SKM-1 (cell line): Measurements from ENCODE around the gene SIRT4.
A peak's percentile ranks its signal among the peaks of the same experiment; 100 is the strongest.

Experiments
- DNase-seq: peaks from one replicate; lab custom pipeline; 2025; ENCODE audit not compliant: unreplicated experiment; lab: John Stamatoyannopoulos, UW

The SIRT4 gene

DNA sequence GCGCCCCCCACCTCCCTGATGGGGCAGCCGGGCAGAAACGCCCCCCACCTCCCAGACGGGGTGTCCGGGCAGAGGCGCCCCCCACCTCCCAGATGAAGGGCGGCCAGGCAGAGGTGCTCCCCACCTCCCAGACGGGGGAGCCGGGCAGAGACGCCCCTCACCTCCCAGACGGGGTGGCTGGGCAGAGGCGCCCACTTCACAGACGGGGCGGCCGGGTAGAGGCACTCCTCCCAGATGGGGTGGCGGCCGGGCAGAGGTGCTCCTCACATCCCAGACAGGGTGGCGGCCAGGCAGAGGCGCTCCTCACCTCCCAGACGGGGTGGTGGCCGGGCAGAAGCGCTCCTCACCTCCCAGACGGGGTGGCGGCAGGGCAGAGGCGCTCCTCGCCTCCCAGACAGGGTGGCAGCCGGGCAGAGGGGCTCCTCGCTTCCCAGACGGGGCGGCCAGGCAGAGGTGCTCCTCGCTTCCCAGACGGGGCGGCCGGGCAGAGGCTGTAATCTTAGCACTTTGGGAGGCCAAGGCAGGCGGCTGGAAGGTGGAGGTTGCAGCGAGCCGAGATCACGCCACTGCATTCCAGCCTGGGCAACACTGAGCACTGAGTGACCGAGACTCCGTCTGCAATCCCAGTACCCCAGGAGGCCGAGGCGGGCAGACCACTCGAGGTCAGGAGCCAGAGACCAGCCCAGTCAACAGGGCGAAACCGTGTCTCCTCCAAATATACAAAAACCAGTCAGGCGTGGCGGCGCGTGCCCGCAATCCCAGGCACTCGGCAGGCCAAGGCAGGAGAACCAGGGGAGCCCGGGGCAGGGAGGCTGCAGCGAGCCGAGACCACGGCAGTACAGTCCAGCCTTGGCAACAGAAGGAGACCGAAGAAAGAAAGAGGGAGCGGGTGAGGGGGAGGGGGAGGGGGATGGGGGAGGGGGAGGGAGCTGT lies 23.7 kb upstream of the SIRT4 start:
- DNase-seq, result no peak

DNA sequence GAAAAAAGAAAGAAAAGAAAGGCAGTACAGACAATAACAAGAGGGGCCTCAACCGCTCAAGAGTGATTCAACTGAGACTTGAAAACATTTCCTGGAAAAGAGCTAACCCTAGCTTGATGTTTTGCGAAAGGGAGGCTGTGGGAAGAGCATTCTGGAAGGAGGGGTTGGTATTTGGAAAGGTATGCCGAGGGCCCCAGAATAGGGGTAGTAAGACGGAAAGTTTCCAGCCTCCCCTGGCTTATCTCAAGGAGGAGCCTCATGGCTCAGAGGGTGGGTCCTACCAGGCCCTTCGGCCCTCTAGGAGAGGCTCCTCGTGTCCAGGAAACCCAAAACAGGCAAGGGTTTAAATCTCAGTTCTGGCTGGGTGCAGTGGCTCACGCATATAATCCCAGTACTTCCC lies 18.8 kb upstream of the SIRT4 start:
- DNase-seq, result no peak

DNA sequence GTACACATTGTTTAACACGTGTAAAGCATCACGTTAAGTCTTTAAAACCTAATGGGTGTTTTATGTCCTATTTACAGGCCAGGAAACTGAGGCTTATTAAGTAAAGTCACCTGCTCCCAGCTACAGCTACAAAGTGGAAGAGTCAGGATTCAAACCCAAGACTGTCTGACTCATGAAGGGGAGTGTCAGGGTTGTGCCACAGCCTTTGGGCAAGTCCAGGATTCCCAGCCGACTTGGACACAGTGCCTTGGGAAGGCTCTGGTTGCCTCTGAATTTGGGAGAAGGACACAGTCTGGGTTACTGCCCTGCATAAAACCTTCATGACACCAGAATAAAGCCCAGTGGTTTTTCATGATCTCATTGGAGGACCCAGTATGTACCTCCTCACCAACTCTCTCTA lies 17.7 kb upstream of the SIRT4 start:
- DNase-seq, result no peak

DNA sequence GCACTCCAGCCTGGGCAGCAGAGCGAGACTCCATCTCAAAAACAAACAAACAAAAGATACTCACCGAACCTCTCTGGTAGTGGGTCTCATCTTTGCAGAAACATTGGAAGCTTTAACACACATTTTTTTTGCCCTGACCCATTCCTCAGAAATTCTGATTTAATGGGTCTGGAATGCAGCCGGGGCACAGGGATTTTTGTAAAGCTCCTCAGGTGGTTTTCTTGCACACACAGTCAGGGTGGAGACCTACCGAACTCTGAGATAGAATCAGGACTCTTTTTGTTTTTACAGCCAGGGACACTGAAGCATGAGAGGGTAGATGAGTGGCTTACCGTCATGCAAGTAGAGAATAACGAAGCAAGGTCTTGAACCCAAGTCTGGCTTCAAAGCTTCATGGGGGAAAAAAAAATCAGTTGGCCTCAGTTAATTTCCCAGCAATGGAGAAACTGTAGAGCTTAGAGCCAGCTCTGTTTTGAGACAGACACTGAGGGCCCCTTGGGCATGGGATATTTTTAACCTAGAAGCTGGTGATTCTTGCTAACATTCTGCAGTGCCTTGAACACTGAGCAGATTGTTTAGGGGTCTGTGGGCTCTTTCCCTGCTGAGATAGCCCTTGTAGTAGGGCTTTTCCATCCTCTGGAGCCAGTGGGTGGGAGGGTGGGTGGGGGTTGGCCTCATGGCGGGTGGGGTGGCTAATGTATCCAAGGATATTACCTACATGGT lies 15.2 kb upstream of the SIRT4 start:
- DNase-seq, result no peak

DNA sequence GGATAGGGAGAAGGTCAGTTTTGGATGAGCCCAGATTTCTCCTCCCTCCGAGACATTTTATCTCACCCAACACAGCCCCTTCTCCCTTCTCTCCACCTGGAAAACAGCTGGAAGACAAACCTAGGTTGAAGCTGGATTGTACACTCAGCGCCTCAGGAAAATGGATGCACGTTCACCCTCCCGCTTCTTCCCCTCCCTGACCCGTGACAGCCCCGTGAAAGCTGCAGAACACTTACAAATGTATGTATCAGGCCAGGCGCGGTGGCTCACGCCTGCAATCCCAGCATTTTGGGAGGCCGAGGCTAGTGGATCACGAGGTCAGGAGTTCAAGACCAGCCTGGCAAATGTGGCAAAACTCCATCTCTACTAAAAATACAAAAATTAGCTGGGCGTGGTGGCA lies 14.6 kb upstream of the SIRT4 start:
- no peak for DNase-seq

DNA sequence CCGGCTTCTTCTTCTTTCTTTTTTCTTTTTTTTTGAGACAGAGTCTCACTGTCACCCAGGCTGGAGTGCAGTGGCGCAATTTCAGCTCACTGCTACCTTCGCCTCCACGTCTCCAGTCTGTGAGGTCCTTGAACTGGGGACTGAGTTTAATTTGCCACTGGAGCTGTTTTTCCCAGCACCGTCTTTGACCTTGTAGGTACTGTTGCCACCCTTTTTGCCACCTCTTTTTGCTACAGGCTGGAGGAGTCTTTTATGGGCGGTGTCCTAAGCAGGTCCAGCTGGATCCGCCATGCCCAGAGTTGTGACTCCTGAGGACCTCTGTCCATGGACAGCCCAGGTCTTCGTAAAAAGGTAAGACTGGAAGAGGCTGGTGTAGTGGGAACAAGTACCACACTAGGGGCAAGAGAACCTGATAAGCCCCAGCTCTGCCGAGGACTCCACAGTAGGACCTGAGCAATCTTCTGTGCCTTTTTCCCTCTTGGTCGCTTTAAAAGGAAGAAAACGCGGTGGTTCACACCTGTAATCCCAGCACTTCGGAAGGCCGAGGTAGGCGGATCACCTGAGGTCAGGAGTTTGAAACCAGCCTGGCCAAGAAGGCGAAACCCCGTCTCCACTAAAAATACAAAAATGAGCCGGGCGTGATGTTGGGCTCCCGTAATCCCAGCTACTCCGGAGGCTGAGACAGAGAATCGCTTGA lies 11.4 kb upstream of the SIRT4 start:
- no peak for DNase-seq

DNA sequence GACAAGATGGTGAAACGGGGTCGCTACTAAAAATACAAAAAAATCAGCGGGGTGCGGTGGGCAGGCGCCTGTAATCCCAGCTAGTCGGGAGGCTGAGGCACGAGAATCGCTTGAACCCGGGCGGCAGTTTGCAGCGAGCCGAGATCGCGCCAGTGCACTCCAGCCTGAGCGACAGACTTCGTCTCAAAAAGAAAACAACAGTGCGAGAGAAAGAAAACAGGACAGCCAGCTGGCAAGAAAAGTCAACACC lies 9.8 kb upstream of the SIRT4 start:
- DNase-seq, result no peak

DNA sequence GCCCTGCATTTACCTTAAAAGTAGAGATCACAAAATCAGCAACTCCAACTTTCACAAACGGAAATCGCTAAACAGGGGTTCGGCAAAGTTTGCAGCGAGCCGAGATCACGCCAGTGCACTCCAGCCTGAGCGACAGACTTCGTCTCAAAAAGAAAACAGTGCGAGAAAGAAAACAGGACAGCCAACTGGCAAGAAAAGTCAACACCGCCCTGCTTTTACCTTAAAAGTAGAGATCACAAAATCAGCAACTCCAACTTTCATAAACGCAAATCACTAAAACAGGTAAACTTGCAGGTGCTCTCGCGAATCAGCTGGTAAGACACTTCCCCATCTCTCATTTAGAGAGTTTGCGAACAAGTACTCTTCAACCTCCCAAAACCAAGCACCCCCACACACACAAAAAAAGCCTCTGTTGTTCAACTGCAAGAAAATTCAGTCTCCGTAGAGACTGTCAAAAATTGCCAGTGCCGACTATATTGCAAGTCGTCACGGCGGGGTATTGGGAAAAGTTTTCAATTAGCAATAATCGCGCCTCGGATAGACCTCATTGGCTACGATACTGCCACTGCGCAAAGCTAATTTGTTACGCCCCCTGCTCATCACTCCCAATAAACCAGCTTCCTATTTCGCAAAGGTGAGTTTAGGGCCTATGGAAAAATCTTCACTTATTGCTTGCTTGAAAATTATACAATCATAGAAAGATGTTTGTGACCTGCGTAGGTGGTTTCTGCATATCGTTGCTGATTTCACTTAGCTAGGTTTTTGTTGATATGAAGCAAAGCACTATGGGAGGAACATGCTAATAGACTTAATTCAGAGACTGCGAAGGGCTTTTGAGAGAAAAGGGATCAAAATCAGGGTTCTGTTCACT lies 9.2 kb upstream of the SIRT4 start, which contains the start of gene RNU4-1:
TSS of gene RNU4-1 (minus strand) at position 577 of the 871 bp plus-strand sequence.
- peak; percentile 36 for DNase-seq

DNA sequence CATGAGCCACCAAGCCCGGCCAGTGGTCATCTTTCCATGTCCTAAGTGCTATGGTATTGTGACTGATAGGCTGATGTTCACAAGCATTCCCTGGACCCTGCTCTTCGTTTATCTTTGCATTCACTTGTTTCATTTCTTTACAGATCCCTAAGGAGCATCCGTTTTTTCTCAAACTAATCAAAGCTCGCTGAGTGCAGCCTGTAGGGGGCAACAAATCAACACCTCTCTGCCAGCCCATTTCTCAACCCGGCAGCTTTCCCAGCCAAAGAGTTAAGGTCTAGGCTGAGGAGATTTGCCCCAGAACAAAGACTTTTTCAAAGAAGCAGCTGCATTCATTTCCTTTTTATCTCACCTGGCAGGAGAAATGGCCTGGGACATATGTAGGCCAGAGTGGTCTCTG lies 12.1 kb downstream of the SIRT4 start:
- no peak for DNase-seq

DNA sequence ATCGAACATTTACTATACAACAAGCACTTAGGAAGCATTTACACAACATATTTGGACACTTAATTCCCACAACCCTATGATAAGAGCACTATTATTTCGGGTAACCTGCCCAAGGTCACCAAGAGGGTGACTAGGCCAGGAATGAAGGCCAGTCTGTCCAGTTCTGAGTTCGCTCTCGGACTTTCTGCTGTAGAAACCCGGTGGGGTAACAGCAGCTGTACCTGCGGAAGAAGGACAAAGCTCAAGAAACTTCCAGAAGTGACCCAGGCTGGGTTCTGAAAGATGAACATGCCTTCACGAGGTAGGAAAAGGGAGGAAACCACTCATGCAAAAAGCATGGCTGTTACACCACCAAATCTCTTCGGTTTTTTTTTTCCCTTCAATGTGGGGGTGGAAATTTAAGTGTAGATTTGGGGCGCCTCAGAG lies 14.7 kb downstream of the SIRT4 start:
- no peak for DNase-seq

DNA sequence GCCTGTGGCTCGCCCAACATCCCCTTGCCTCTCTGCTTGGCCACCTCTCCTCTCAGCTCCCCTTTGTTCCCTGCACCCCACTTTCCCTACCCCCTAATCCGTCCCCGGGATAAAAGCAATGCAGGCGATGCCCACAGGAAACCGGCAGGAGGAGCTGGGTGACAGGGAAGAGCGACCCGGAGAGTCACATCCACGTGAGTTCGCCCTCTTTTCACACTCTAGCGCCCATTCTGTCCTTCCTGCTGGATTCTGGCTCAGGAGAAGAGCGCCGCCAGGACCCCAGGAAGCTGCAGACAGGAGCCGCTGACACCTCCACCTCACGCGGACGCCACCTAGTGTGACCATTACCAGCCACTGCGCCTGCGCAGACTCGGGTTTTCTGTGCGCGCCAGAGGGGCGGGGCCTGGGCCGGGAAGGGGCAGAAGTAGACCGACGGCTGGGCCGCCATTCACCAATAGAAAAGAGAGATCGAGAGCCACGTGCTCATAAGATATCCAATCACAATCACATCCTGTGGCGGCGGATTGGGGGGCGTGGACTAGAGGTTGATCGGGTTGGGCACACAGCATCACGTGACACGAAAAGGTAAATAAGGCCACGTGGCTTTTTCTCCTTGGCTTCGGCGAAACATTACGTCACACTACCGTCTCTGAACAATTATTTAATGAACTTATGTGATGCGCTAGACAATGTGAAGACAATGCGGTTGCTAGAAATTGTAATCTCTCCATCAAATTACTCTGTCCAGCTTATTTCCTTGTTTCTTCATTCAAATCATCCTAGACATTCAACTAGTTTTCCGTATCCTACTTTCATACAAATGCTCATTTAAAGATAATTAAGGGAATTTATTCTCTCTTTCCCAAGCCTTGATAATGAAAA lies 15.3 kb downstream of the SIRT4 start:
- peak; percentile 70 for DNase-seq

DNA sequence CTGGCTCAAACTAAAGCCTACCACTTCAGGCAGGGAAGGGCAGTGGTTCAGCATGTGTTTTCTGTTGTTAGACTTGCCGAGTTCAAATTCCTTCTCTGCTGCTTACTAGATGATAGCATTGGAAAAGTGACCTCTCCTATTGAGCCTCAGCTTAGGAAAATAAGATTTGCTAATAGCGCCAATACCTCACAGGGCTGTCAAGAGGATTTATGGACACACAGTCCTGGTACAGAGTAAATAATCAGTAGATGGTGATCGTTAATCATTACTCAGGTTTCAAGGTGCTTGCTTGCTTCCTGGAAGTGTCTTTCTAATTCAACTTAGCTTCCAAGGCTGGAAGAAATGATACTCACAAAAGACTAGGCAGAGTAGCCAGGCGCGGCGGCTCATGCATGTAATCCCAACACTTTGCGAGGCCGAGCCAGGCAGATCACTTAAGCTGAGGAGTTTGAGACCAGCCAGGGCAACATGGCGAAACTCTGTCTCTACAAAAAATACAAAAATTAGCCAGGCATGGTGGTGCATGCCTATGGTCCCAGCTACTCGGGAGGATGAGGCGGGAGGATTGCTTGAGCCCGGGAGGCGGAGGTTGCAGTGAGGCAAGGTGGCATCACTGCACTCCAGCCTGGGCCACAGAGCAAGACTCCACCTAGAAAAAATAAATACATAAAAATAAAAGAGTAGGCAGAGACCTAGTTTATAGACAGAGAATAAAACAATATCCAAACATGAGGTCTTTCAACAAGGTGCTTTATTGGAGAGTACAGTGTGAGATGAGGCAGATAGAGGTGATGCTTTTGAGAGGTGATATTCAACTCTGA lies 19.5 kb downstream of the SIRT4 start:
- DNase-seq, result no peak

DNA sequence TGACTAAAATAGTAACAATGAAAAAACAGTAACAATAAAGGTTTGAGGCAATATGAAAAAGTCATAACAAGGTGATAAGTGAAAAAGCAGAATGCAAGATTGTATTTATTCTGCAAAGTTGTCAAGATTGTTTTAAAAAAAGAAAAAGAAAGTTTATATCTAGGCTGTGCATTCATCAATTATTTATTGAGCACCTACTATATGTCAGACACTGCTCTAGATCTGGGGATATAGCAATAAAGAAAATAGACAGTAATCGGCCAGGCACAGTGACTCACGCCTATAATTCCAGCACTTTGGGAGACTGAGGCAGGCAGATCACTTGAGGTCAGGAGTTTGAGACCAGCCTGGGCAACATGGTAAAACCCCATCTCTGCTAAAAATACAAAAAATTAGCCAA lies 21.7 kb downstream of the SIRT4 start:
- DNase-seq, result no peak

DNA sequence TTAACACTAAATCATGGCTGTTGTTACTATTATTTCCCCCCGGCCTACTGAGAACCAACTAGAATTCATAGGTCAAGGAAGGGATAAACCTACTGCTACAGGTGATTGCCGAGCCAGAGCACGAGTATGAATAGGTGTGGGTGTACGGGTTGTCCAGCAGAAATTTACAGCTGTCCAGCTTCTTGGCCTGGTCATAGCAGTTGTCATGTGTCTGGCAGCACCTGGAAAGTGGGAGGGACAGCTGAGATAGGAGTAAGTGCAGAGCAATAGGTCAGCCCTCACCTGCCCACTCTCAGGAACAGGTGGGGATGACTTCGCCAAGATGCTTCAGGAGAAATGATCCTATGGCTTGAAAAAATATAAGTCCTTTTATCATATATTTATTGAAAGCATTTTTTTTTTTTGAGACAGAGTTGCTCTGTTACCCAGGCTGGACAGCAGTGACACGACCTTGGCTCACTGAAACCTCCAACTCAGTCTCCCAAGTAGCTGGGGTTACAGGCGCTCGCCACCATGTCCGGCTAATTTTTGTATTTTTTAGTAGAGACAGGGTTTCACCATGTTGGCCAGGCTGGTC lies 22.8 kb downstream of the SIRT4 start:
- DNase-seq, result no peak

DNA sequence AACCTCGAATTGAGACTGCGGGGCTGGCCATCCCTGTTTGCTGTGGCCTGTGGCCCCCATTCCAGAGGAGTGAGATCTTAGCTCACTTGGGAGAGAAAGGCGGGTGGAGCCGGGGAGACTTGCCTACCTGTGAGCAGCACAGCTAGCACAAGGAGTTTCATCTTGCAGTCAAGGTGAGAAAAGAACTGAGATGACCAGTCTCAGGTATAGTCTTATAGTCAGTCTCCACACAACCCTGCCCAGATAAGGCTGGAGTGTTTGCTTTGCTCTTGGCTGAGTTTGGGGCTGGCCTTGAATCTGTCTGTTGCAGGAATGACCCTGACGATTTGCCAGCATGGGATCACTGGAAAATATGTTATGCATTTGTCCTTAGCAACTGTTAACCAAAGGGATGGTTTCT lies 25.5 kb downstream of the SIRT4 start, which contains the start of gene PLA2G1B:
TSS of gene PLA2G1B (minus strand) at position 187 of the 400 bp plus-strand sequence. CDS start at position 161, 26 bp downstream.
- DNase-seq, result no peak

DNA sequence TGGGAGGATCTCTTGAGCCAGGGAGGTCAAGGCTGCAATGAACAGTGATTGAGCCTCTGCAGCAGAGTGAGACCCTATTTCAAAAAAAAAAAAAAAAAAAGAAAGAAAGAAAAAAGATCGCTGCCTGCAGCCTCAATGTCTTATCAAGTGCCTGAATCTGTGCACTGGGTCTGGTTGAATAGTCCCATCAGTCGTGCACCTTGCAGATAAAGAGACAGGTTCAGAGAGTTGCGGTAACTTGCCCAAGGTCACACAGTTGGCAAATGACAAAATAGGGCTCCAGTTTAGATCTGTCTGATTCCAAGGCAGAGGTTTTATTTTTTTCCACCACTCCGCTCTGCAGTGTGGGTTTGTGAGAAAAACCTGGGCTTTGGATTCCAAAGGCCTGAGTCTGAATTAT lies 26.1 kb downstream of the SIRT4 start:
- no peak for DNase-seq

DNA sequence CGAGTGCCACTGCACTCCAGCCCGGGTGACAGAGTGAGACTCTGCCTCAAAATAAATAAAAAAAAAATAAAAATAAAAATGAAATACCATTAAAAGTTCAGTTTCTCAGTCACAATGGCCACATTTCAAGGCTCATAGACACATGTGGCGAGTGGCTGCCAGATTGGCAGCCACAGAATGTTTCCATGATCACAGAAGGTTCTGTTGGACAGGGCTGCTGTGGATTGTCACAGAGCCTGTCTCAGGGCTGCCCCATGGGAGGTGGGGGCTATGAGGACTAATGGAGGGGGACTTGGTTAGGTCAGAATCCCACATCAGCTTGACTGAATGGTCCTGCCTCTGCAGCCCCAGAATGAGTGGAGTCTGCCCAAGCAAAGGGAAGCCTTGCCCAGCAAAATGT lies 29.3 kb downstream of the SIRT4 start:
- no peak for DNase-seq

DNA sequence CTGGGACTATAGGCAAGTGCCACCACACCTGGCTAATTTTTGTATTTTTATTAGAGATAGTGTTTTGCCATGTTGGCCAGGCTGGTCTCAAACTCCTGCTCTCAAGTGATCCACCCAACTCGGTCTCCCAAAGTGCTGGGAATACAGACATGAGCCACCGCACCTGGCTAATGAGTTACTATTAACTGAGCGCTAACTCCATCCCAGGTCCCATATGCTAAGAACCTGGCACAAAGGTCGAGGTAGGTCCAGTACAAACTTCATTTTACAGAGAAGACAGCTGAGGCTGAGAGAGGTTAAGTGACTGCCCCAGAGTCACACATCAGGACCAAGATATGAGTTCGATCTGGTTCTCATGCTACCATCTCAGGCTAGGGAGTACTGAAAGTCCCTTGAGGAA lies 29.9 kb downstream of the SIRT4 start:
- no peak for DNase-seq

DNA sequence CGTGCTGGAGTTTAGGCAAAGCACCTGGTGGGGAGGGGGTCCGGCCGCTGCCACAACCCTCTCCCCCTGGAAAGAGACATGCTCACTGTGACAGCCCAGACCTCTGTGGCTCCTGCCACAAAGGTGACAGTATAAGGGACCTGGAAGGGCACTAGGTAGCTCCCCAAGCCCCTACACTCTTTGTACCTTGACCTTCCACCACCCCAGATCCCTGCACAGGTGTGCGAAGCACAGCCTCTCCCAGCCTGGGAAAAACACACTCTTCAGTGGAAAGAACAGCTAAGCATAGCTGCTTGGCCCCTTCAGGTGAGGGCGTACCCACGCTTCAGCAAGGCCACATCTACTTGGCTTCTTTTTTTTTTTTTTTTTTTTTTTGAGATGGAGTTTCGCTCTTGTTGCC lies 30.4 kb downstream of the SIRT4 start:
- no peak for DNase-seq
